Mesenchymal stem cell (in vitro differentiated cells and primary cell): ENCODE measurements around the gene VPS54.

ENCODE experiments used
- DNase-seq: peaks from one replicate; pipeline ENCODE4 v3.0.0-alpha.2; 2013
- H2AFZ ChIP-seq: one replicate; pipeline ENCODE4 v1.6.1; 2013; ENCODE audit warnings: low read depth, mild to moderate bottlenecking, control low read depth, inconsistent platforms, low read length, moderate library complexity
- H2AK5ac ChIP-seq: 2 replicates; pipeline ENCODE4 v1.6.1; 2013; ENCODE audit warnings: low read length, moderate library complexity, mild to moderate bottlenecking, inconsistent platforms; ENCODE audit not compliant: severe bottlenecking
- H2BK120ac ChIP-seq: one replicate; pipeline ENCODE4 v1.6.1; 2013; ENCODE audit warnings: low read depth, mild to moderate bottlenecking, inconsistent platforms, low read length, moderate library complexity
- H2BK12ac ChIP-seq, 2 experiments: one replicate each; pipeline ENCODE4 v1.6.1; 2013; ENCODE audit warnings: inconsistent platforms in 2 of 2, low read length in 2 of 2, mild to moderate bottlenecking in 2 of 2, moderate library complexity in 2 of 2, control low read depth in 1 of 2
- H2BK15ac ChIP-seq: one replicate; pipeline ENCODE4 v1.6.1; 2013; ENCODE audit warnings: mild to moderate bottlenecking, low read depth, inconsistent platforms; ENCODE audit not compliant: poor library complexity, severe bottlenecking
- H2BK5ac ChIP-seq: 2 replicates; pipeline ENCODE4 v1.6.1; 2013; ENCODE audit warnings: low read depth, mild to moderate bottlenecking, low read length, control low read depth, inconsistent platforms; ENCODE audit not compliant: poor library complexity, severe bottlenecking
- H3K14ac ChIP-seq, 2 experiments: one replicate each; pipeline ENCODE4 v1.6.1; 2013; ENCODE audit warnings: inconsistent platforms in 2 of 2, low read length in 2 of 2, control low read depth in 1 of 2, mild to moderate bottlenecking in 1 of 2, moderate library complexity in 1 of 2
- H3K18ac ChIP-seq, 2 experiments: one replicate each; pipeline ENCODE4 v1.6.1; 2013; ENCODE audit warnings: inconsistent platforms in 2 of 2, low read length in 2 of 2, control low read depth in 1 of 2, low read depth in 1 of 2, mild to moderate bottlenecking in 1 of 2
- H3K23ac ChIP-seq, 2 experiments: one replicate each; pipeline ENCODE4 v1.6.1; 2013; ENCODE audit warnings: inconsistent platforms in 2 of 2, low read length in 2 of 2, mild to moderate bottlenecking in 2 of 2, moderate library complexity in 2 of 2, control low read depth in 1 of 2
- H3K27ac ChIP-seq: 2 replicates; pipeline ENCODE4 v1.5.1; 2013; ENCODE audit warnings: mild to moderate bottlenecking, moderate library complexity, low read length, control low read depth, inconsistent platforms; ENCODE audit not compliant: poor library complexity, severe bottlenecking
- H3K27me3 ChIP-seq, 2 experiments: 2 replicates each; pipeline versions ENCODE4 v1.6.1 to v1.7.0; 2013; ENCODE audit warnings: low read length in 2 of 2, mild to moderate bottlenecking in 2 of 2, moderate library complexity in 2 of 2, control low read depth in 1 of 2, inconsistent platforms in 1 of 2; ENCODE audit not compliant: control insufficient read depth in 1 of 2, insufficient read depth in 1 of 2
- H3K36me3 ChIP-seq, 2 experiments: 2 replicates each; pipeline versions ENCODE4 v1.6.1 to v1.7.0; 2013; ENCODE audit warnings: low read length in 2 of 2, control low read depth in 1 of 2, inconsistent platforms in 1 of 2, low read depth in 1 of 2, mild to moderate bottlenecking in 1 of 2; ENCODE audit not compliant: insufficient read depth in 2 of 2, control insufficient read depth in 1 of 2
- H3K4ac ChIP-seq, 2 experiments: one replicate each; pipeline ENCODE4 v1.6.1; 2013; ENCODE audit warnings: inconsistent platforms in 2 of 2, low read length in 2 of 2, mild to moderate bottlenecking in 2 of 2, moderate library complexity in 2 of 2, control low read depth in 1 of 2, low read depth in 1 of 2
- H3K4me1 ChIP-seq: 2 replicates; pipeline ENCODE4 v1.6.1; 2013; ENCODE audit warnings: low read depth, low read length, control low read depth; ENCODE audit not compliant: control insufficient read depth, insufficient read depth
- H3K4me2 ChIP-seq: 2 replicates; pipeline ENCODE4 v1.6.1; 2013; ENCODE audit warnings: low read length, mild to moderate bottlenecking, inconsistent platforms; ENCODE audit not compliant: poor library complexity, severe bottlenecking
- H3K4me3 ChIP-seq, 2 experiments: 2 replicates each; pipeline versions ENCODE4 v1.5.1 to v1.7.0; 2013; ENCODE audit warnings: low read length in 2 of 2, mild to moderate bottlenecking in 2 of 2, control low read depth in 1 of 2, low read depth in 1 of 2; ENCODE audit not compliant: insufficient read depth in 1 of 2
- H3K79me1 ChIP-seq: replicated peaks from 2 replicates; pipeline ENCODE4 v1.6.1; 2013; ENCODE audit warnings: mild to moderate bottlenecking, control low read depth, low read length, inconsistent platforms; ENCODE audit not compliant: poor library complexity, severe bottlenecking
- H3K9ac ChIP-seq: 2 replicates; pipeline ENCODE4 v1.7.0; 2013; ENCODE audit warnings: mild to moderate bottlenecking, low read length, moderate library complexity
- H3K9me3 ChIP-seq: 2 replicates; pipeline ENCODE4 v1.7.0; 2013; ENCODE audit warnings: mild to moderate bottlenecking, low read length; ENCODE audit not compliant: control insufficient read depth
- H4K8ac ChIP-seq: one replicate; pipeline ENCODE4 v1.6.1; 2013; ENCODE audit warnings: inconsistent platforms, mild to moderate bottlenecking, low read length, moderate library complexity
- H4K91ac ChIP-seq: one replicate; pipeline ENCODE4 v1.6.1; 2013; ENCODE audit warnings: mild to moderate bottlenecking, low read length, inconsistent platforms
- WGBS: methylation state at CpG from one replicate; pipeline ENCODE4 v1.1.7; 2013; ENCODE audit warnings: mixed read lengths; 5-methylcytosine and 5-hydroxymethylcytosine counted together

VPS54 gene

GRCh38 chr2:64015898-64016297 lies 3.3 kb downstream of the VPS54 start:
- no peak for DNase-seq
- no peaks in the 10 kb centered on the region for H3K9me3 ChIP-seq
- H3K23ac ChIP-seq: no peak overlapping the region
- no peak overlapping the region for H3K4ac ChIP-seq
- no peak overlapping the region for H2AK5ac ChIP-seq
- H2AFZ ChIP-seq: no peak overlapping the region
- peaks cover 1% of the 10 kb centered on the region for H3K79me1 ChIP-seq
- no peak overlapping the region for H2BK12ac ChIP-seq
- H3K27ac ChIP-seq: no peak overlapping the region
- no peak overlapping the region for H3K9ac ChIP-seq
- H3K4me1 ChIP-seq: peaks cover 2% of the 10 kb centered on the region
- H3K14ac ChIP-seq: no peak overlapping the region
- H2BK5ac ChIP-seq: no peak overlapping the region
- H4K91ac ChIP-seq: no peak overlapping the region
- no peaks in the 10 kb centered on the region for H3K36me3 ChIP-seq
- no peak overlapping the region for H4K8ac ChIP-seq
- H2BK120ac ChIP-seq: no peak overlapping the region
- H3K27me3 ChIP-seq: no peaks in the 10 kb centered on the region
- no peak overlapping the region for H3K18ac ChIP-seq
- H2BK15ac ChIP-seq: no peak overlapping the region
- H3K4me3 ChIP-seq: peak overlapping the region in 1 of 2 experiments; percentile 28
- no peak overlapping the region for H3K4me2 ChIP-seq
- 85% methylated on average over 3 of the region's 3 CpGs for WGBS

GRCh38 chr2:64015391-64015790 lies 3.8 kb downstream of the VPS54 start:
- H3K27me3 ChIP-seq: no peaks in the 10 kb centered on the region
- H4K91ac ChIP-seq: no peak overlapping the region
- H3K4me3 ChIP-seq: no peak overlapping the region
- no peaks in the 10 kb centered on the region for H3K36me3 ChIP-seq
- H4K8ac ChIP-seq: no peak overlapping the region
- no peak overlapping the region for H3K23ac ChIP-seq
- peaks cover 2% of the 10 kb centered on the region for H3K4me1 ChIP-seq
- H2AK5ac ChIP-seq: no peak overlapping the region
- no peak overlapping the region for H3K4ac ChIP-seq
- H2BK12ac ChIP-seq: no peak overlapping the region
- no peak overlapping the region for H3K27ac ChIP-seq
- no peak overlapping the region for H3K4me2 ChIP-seq
- H3K14ac ChIP-seq: no peak overlapping the region
- no peak for DNase-seq
- H3K79me1 ChIP-seq: peaks cover 1% of the 10 kb centered on the region
- WGBS: 60% methylated on average over 1 of the region's 5 CpGs
- H3K9me3 ChIP-seq: no peaks in the 10 kb centered on the region
- no peak overlapping the region for H2BK15ac ChIP-seq
- H2BK5ac ChIP-seq: no peak overlapping the region
- no peak overlapping the region for H3K9ac ChIP-seq
- H2BK120ac ChIP-seq: no peak overlapping the region
- H2AFZ ChIP-seq: no peak overlapping the region
- no peak overlapping the region for H3K18ac ChIP-seq

GRCh38 chr2:64014628-64015027 lies 4.6 kb downstream of the VPS54 start:
- no peak overlapping the region for H2BK120ac ChIP-seq
- H2BK12ac ChIP-seq: no peak overlapping the region
- H3K4me3 ChIP-seq: no peak overlapping the region
- H2AK5ac ChIP-seq: no peak overlapping the region
- no peak overlapping the region for H2BK15ac ChIP-seq
- no peak overlapping the region for H3K4me2 ChIP-seq
- H3K9me3 ChIP-seq: no peaks in the 10 kb centered on the region
- no peak overlapping the region for H3K9ac ChIP-seq
- H4K91ac ChIP-seq: no peak overlapping the region
- DNase-seq: no peak
- H2BK5ac ChIP-seq: no peak overlapping the region
- H3K36me3 ChIP-seq: no peaks in the 10 kb centered on the region
- no peak overlapping the region for H3K23ac ChIP-seq
- no peak overlapping the region for H3K4ac ChIP-seq
- H3K14ac ChIP-seq: no peak overlapping the region
- no peak overlapping the region for H4K8ac ChIP-seq
- H3K79me1 ChIP-seq: peaks cover 4% of the 10 kb centered on the region
- H3K27me3 ChIP-seq: no peaks in the 10 kb centered on the region
- no peak overlapping the region for H3K27ac ChIP-seq
- 80% methylated on average over 1 of the region's 1 CpG for WGBS
- peaks cover 2% of the 10 kb centered on the region for H3K4me1 ChIP-seq
- H3K18ac ChIP-seq: no peak overlapping the region
- no peak overlapping the region for H2AFZ ChIP-seq

- Histone ChIP-seq H2BK5ac (no peak overlapping the region), H3K18ac (no peak overlapping the region), H3K14ac (no peak overlapping the region), H4K91ac (no peak overlapping the region), H3K9ac (no peak overlapping the region), H2BK120ac (no peak overlapping the region), H3K79me1 (peaks cover 5% of the 10 kb centered on the region), H3K27me3 (no peaks in the 10 kb centered on the region), H2BK12ac (no peak overlapping the region), H3K23ac (no peak overlapping the region), H3K9me3 (no peaks in the 10 kb centered on the region), H4K8ac (no peak overlapping the region), H3K4me1 (peaks cover 2% of the 10 kb centered on the region), H3K4me3 (no peak overlapping the region), H3K27ac (no peak overlapping the region), H3K36me3 (no peaks in the 10 kb centered on the region), H2BK15ac (no peak overlapping the region), H3K4ac (no peak overlapping the region), H3K4me2 (no peak overlapping the region), H2AK5ac (no peak overlapping the region), H2AFZ (no peak overlapping the region)
- 93% methylated on average over 2 of the region's 2 CpGs for WGBS
- no peak for DNase-seq
Measured at GRCh38 chr2:64013053-64013452, 6.2 kb downstream of the VPS54 start.
